ENCODE results near the gene PDE8A.

Gene PDE8A

DNA sequence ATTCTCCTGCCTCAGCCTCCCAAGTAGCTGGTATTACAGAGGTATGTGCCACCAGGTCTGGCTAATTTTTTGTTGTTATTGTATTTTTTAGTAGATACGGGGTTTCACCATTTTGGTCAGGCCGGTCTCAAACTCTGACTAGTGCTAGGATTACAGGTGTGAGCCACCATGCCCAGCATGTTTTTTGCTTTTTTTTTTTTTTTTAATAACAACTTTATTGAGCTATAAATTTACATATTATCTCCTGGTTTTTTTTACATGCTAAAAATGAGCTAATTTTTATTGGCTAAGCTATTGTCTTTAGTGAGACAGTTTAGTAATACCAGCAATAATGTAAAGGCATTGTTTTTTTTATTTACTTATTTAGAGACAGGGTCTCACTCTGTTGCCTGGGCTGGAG lies 105.2 kb downstream of the PDE8A start:
- TF ChIP-seq, protein P1, sequence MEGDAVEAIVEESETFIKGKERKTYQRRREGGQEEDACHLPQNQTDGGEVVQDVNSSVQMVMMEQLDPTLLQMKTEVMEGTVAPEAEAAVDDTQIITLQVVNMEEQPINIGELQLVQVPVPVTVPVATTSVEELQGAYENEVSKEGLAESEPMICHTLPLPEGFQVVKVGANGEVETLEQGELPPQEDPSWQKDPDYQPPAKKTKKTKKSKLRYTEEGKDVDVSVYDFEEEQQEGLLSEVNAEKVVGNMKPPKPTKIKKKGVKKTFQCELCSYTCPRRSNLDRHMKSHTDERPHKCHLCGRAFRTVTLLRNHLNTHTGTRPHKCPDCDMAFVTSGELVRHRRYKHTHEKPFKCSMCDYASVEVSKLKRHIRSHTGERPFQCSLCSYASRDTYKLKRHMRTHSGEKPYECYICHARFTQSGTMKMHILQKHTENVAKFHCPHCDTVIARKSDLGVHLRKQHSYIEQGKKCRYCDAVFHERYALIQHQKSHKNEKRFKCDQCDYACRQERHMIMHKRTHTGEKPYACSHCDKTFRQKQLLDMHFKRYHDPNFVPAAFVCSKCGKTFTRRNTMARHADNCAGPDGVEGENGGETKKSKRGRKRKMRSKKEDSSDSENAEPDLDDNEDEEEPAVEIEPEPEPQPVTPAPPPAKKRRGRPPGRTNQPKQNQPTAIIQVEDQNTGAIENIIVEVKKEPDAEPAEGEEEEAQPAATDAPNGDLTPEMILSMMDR (IDR thresholded peaks at IDR 0.05; ENCODE audit: low read depth, low read length, missing control alignments) = no peak
- no peak for DNase-seq (ENCODE audit: extremely low read depth, low read depth)
- no peak overlapping the region for H3K4me3 ChIP-seq (replicated peaks; ENCODE audit: low read depth, low read length)

DNA sequence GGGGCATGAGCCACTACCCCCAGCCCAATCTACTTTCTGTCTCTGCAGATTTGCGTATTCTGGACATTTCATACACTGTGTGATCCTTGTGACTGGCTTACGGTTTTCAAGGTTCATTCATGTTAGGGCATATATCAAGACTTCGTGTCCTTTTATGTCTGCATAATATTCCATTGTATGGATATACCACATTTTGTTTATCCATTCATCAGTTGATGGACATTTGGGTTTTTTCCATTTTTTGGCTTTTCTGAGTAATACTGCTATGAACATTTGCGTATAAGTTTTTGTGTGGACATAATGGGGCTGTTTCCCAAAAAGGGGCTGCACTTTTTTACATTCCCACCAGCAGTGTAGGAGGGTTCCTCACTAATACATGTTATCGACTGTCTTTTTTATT lies 106.6 kb downstream of the PDE8A start:
- TF ChIP-seq, protein P1 (IDR thresholded peaks at IDR 0.05; ENCODE audit: low read depth, low read length, missing control alignments) = no peak
- H3K4me3 ChIP-seq (replicated peaks; ENCODE audit: low read depth, low read length) = no peak overlapping the region
- DNase-seq (ENCODE audit: extremely low read depth, low read depth) = no peak

DNA sequence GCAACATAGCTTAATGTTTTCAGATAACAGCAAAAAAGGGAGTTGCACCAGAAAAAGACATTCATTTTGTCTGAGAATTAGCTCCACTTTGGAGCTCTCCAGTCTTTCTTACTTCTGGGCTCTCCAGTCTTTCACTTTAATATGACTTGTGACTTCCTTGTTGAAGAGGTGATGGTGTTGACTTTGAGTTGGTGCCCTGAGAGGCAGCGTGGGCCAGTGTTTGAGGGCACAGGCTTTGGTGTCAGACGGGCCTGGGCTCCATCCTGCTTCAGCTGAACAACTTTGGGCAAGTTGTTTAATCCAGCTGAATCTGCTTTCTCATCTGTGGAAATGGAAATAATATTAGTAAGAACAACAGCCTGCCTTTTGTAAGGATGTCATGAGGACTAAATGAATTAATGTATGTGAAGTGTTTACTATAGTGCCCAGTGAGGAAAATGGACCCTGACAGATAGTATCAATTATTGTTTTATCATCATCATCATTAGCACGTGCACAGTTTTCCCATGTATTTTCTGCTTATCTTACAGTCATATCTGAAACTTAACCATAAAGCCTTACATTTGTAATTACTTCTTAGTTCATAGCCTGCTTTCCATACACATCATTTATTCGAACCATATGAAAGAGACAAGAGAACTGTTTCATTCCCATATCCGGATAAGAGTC lies 108.4 kb downstream of the PDE8A start:
- no peak overlapping the region for H3K4me3 ChIP-seq (replicated peaks; ENCODE audit: low read depth, low read length)
- no peak for DNase-seq (ENCODE audit: extremely low read depth, low read depth)
- TF ChIP-seq, protein P1 (IDR thresholded peaks at IDR 0.05; ENCODE audit: low read depth, low read length, missing control alignments) = no peak

DNA sequence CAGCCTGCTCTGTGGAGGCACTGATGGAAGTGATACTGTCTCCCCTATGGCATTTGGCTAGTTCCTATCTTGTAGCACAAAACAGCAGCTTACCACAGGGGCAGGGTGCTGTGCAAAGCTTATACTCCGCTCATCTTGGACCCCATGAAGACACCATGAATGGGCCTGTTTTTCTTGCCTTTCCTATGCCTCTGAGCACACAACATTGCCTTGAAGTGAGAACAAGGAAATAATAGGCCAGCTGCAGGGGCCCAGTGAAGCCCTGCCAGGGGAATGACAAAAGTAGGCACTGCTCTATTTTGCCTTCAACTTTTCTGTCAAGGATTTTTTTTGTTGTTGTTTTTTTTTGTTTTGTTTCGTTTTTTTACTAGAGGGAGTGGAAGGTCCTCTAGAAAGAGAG lies 110.3 kb downstream of the PDE8A start:
- TF ChIP-seq, protein P1 (IDR thresholded peaks at IDR 0.05; ENCODE audit: low read depth, low read length, missing control alignments) = no peak
- no peak overlapping the region for H3K4me3 ChIP-seq (replicated peaks; ENCODE audit: low read depth, low read length)
- no peak for DNase-seq (ENCODE audit: extremely low read depth, low read depth)

DNA sequence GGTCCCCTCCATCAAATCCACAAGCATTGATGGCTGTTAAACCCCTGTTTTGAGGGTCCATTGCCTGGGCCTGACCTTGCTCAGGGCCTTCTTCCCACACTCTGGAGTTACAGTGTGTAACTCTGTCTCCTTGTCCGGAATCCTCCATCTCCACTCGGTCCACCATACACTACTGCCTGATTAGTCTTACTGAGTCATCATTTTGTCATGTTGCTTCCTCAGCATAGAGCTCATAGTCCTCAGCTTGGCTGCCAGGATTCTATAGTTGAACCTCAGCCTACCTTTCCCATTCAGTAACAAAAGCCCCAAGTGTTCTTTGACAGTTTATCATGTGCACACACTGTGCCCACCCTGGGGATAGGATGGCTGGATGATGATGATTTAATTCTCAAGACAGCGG lies 113.0 kb downstream of the PDE8A start:
- H3K4me3 ChIP-seq (replicated peaks; ENCODE audit: low read depth, low read length) = no peak overlapping the region
- TF ChIP-seq, protein P1 (IDR thresholded peaks at IDR 0.05; ENCODE audit: low read depth, low read length, missing control alignments) = no peak
- no peak for DNase-seq (ENCODE audit: extremely low read depth, low read depth)

DNA sequence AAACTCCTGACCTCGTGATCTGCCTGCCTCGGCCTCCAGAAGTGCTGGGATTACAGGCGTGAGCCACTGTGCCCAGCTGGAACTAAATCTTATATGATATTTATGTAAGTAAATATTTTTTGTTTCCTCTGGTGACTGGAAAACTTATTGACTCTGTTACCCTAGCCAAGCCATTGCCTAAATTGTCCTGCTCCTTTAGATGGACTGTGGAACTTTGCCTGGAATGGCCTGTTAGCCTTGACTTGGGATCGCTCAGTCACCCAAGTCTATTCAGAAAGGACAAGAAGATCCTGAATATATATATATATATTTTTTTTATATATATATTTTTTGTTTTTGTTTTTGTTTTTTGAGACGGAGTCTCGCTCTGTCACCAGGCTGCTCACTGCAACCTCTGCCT lies 113.9 kb downstream of the PDE8A start:
- H3K4me3 ChIP-seq (replicated peaks; ENCODE audit: low read depth, low read length) = no peak overlapping the region
- TF ChIP-seq, protein P1 (IDR thresholded peaks at IDR 0.05; ENCODE audit: low read depth, low read length, missing control alignments) = no peak
- no peak for DNase-seq (ENCODE audit: extremely low read depth, low read depth)

DNA sequence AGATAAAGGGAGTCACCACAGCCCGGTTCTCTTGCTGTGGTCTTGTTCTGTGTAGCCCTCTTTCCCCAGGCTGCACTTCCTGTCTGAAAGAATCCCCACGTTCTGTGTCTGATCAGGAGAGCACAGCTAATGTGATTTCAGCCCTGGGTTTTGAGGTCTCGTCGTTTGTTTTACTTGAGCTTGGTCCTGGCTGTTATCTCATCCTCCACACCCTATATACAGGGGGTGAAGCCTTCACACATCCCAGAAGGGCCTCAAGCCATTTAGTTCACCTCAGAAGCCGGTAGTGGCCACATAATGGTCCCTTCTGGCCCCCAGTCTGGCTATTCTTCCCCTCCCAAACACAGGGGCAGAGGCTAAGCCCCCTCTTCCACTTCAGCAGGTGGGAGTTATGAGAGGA lies 115.6 kb downstream of the PDE8A start:
- no peak for DNase-seq (ENCODE audit: extremely low read depth, low read depth)
- no peak overlapping the region for H3K4me3 ChIP-seq (replicated peaks; ENCODE audit: low read depth, low read length)
- TF ChIP-seq, protein P1 (IDR thresholded peaks at IDR 0.05; ENCODE audit: low read depth, low read length, missing control alignments) = no peak
